HepG2 (cell line): ENCODE measurements around the gene SLC2A4. TPM values are rescaled to one million over a fixed set of nuclear protein-coding genes. Genes with fewer than 3 reads are reported as not detected.

Experiments used
- CBX2 ChIP-seq, 2 experiments: fragments of 200-600 bp in 1 of 2; sonication (generic); formaldehyde crosslinking in 1 of 2; IDR thresholded peaks; 2 replicates each; pipeline versions ENCODE4 v1.7.0 to v1.8.1; 2018 to 2022; ENCODE audit warnings: low read depth in 2 of 2, low read length in 1 of 2, mild to moderate bottlenecking in 1 of 2, missing genetic modification reagents in 1 of 2
- GATA4 ChIP-seq: sonication (generic); IDR thresholded peaks from 2 replicates; pipeline ENCODE4 v1.6.1; 2016; ENCODE audit warnings: antibody characterized with exemption, low read depth, borderline replicate concordance
- KLF16 ChIP-seq, 2 experiments: sonication (generic) in 1 of 2; formaldehyde crosslinking in 1 of 2; IDR thresholded peaks; 2 replicates each; pipeline versions ENCODE4 v1.6.1 to v1.8.0; 2016 to 2023; ENCODE audit warnings: missing genetic modification reagents in 2 of 2, missing compliant biosample characterization in 1 of 2
- MAZ ChIP-seq, 2 experiments: sonication (generic) in 1 of 2; formaldehyde crosslinking in 1 of 2; IDR thresholded peaks; 2 replicates each; pipeline versions ENCODE4 v1.5.0 to v1.6.1; 2012 to 2020; ENCODE audit warnings: low read depth in 2 of 2, mild to moderate bottlenecking in 2 of 2, borderline replicate concordance in 1 of 2, improper control_type of control experiment in 1 of 2, low read length in 1 of 2, missing genetic modification reagents in 1 of 2, moderate library complexity in 1 of 2
- NR2F2 ChIP-seq: IDR thresholded peaks from 2 replicates; pipeline ENCODE4 v1.6.1; 2012; ENCODE audit warnings: low read depth, inconsistent platforms, borderline replicate concordance
- NR2F6 ChIP-seq, 2 experiments: IDR thresholded peaks; 2 replicates each; pipeline ENCODE4 v1.6.1; 2016; ENCODE audit warnings: antibody characterized with exemption in 1 of 2, mild to moderate bottlenecking in 1 of 2
- ZBTB1 ChIP-seq: sonication (generic); formaldehyde crosslinking; IDR thresholded peaks from 2 replicates; pipeline ENCODE4 v1.4.0; 2020; ENCODE audit warnings: missing genetic modification reagents, borderline replicate concordance
- ZC3H13 ChIP-seq: sonication (generic); formaldehyde crosslinking; IDR thresholded peaks from 2 replicates; pipeline ENCODE4 v1.8.1; 2023; ENCODE audit warnings: mild to moderate bottlenecking, missing genetic modification reagents, moderate library complexity
- ZFY ChIP-seq: sonication (generic); formaldehyde crosslinking; IDR thresholded peaks from 2 replicates; pipeline ENCODE4 v1.4.0; 2020; ENCODE audit warnings: missing genetic modification reagents
- ZNF335 ChIP-seq: sonication (generic); formaldehyde crosslinking; IDR thresholded peaks from 2 replicates; pipeline ENCODE4 v1.4.0; 2020; ENCODE audit warnings: missing genetic modification reagents
- ZNF768 ChIP-seq: sonication (generic); formaldehyde crosslinking; IDR thresholded peaks from 2 replicates; pipeline ENCODE4 v1.4.0; 2020; ENCODE audit warnings: missing genetic modification reagents
- polyA plus RNA-seq, 8 experiments: library from polyadenylated mRNA; depleted of rRNA in 3 of 8; stranded (reverse) in 7 of 8; unstranded in 1 of 8; fragments of >200 nt; fragmentation: Illumina TruSeq in 4 of 8; extraction: Trizol in 4 of 8; gene quantifications; 2 replicates each; pipeline versions ENCODE4 v1.2.1 to v1.2.3, GENCODE V29; 2011 to 2016; ENCODE audit warnings: low read depth in 4 of 8, missing spikeins in 1 of 8, mixed read lengths in 1 of 8; ENCODE audit not compliant: insufficient read depth in 1 of 8
- total RNA-seq, 5 experiments: library from RNA; depleted of rRNA; stranded (reverse); fragments of >200 nt; fragmentation: Illumina TruSeq; extraction: Trizol; gene quantifications; 2 replicates each; pipeline ENCODE4 v1.2.3, GENCODE V29; 2016; ENCODE audit warnings: low read depth in 1 of 5
- TF ChIP-seq, protein P1 (sequence below): sonication (generic); formaldehyde crosslinking; conservative IDR thresholded peaks from 2 replicates; pipeline ENCODE4 v1.8.0; 2022; ENCODE audit warnings: mild to moderate bottlenecking, moderate library complexity, missing genetic modification reagents
- TF ChIP-seq, protein P2 (sequence below): sonication (generic); formaldehyde crosslinking; IDR thresholded peaks from 2 replicates; pipeline ENCODE4 v1.4.0; 2020; ENCODE audit warnings: missing genetic modification reagents
- TF ChIP-seq, protein P3 (sequence below): sonication (generic); formaldehyde crosslinking; IDR thresholded peaks from 2 replicates; pipeline ENCODE4 v1.9.0; 2022; ENCODE audit warnings: missing genetic modification reagents, mild to moderate bottlenecking, borderline replicate concordance
- TF ChIP-seq, protein P4 (sequence below): sonication (generic); formaldehyde crosslinking; IDR thresholded peaks from 2 replicates; pipeline ENCODE4 v1.4.0; 2020; ENCODE audit warnings: missing genetic modification reagents, mild to moderate bottlenecking, borderline replicate concordance
- TF ChIP-seq, protein P5 (sequence below): sonication (generic); formaldehyde crosslinking; conservative IDR thresholded peaks from 2 replicates; pipeline ENCODE4 v1.4.0; 2020; ENCODE audit warnings: missing genetic modification reagents

SLC2A4 gene
- total and polyA plus RNA-seq, 2 of the 13 experiments (the other 11 are each of a cell fraction or from before 2014, with no cell fraction given), result 4.9 to 5.8 TPM

DNA sequence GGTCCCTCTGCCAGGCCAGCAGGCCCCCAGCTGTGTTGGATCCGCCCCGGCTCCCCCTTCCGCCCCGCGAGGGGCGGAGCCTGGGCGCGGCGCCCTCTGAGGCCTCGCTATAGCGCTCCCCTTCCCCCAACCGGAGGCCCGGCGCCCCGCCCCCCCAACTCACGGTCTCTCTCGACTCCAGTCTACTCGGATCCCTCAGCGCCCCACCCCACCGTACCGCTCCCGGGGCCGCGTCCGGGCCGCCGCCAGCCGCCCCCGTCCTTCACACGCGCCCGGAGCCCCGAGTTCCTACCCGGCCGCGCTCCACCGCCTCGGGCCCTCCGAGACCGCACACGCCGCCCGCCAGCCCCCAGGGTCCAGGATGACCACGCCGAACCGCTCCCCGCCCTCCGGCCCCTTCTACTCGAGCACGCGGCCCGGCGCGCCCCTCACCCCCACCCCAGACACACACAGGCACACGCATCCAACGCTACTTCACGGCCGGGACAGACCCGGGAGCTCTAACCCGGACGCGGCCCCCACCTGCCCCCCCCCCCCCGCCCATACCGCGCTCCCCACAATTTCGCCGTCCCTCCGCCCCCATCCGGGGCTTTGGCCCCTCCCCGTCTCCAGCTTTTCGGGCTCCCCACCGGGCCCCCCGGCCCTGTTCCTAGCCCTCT is 43.6 kb upstream of the SLC2A4 start (continued):
- TF ChIP-seq KLF16 (CRISPR knock-in tag; IDR thresholded peaks at IDR 0.05) (0 out of 4 replicates have a peak, but pooled peaks of 1 of the 2 experiments have one; percentile 45), ZNF768 (CRISPR knock-in tag) (no peak), MAZ (IDR thresholded peaks at IDR 0.05; ENCODE audit: borderline replicate concordance, low read depth, low read length) (0 out of 2 replicates have a peak, but pooled peaks have one; percentile 57), MAZ (CRISPR knock-in tag; IDR thresholded peaks at IDR 0.05; ENCODE audit: low read depth) (peak; percentile 17; the same call in 1 of the 2 replicates), ZFY (CRISPR knock-in tag) (peak; percentile 64), NR2F6 (IDR thresholded peaks at IDR 0.05) (no peak), NR2F6 (CRISPR knock-in tag; IDR thresholded peaks at IDR 0.05) (no peak), ZBTB1 (CRISPR knock-in tag) (no peak), CBX2 (IDR thresholded peaks at IDR 0.05; ENCODE audit: low read depth, low read length) (no peak), CBX2 (CRISPR knock-in tag; IDR thresholded peaks at IDR 0.05; ENCODE audit: low read depth) (no peak), ZC3H13 (no peak), ZNF335 (CRISPR knock-in tag) (no peak), NR2F2 (no peak), GATA4 (no peak)
- TF ChIP-seq, protein P1, sequence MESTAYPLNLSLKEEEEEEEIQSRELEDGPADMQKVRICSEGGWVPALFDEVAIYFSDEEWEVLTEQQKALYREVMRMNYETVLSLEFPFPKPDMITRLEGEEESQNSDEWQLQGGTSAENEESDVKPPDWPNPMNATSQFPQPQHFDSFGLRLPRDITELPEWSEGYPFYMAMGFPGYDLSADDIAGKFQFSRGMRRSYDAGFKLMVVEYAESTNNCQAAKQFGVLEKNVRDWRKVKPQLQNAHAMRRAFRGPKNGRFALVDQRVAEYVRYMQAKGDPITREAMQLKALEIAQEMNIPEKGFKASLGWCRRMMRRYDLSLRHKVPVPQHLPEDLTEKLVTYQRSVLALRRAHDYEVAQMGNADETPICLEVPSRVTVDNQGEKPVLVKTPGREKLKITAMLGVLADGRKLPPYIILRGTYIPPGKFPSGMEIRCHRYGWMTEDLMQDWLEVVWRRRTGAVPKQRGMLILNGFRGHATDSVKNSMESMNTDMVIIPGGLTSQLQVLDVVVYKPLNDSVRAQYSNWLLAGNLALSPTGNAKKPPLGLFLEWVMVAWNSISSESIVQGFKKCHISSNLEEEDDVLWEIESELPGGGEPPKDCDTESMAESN (CRISPR knock-in tag), result 0 out of 2 replicates have a peak, but pooled peaks have one; percentile 34
- TF ChIP-seq, protein P2, sequence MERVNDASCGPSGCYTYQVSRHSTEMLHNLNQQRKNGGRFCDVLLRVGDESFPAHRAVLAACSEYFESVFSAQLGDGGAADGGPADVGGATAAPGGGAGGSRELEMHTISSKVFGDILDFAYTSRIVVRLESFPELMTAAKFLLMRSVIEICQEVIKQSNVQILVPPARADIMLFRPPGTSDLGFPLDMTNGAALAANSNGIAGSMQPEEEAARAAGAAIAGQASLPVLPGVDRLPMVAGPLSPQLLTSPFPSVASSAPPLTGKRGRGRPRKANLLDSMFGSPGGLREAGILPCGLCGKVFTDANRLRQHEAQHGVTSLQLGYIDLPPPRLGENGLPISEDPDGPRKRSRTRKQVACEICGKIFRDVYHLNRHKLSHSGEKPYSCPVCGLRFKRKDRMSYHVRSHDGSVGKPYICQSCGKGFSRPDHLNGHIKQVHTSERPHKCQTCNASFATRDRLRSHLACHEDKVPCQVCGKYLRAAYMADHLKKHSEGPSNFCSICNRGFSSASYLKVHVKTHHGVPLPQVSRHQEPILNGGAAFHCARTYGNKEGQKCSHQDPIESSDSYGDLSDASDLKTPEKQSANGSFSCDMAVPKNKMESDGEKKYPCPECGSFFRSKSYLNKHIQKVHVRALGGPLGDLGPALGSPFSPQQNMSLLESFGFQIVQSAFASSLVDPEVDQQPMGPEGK, result peak; percentile 88
- TF ChIP-seq, protein P3, sequence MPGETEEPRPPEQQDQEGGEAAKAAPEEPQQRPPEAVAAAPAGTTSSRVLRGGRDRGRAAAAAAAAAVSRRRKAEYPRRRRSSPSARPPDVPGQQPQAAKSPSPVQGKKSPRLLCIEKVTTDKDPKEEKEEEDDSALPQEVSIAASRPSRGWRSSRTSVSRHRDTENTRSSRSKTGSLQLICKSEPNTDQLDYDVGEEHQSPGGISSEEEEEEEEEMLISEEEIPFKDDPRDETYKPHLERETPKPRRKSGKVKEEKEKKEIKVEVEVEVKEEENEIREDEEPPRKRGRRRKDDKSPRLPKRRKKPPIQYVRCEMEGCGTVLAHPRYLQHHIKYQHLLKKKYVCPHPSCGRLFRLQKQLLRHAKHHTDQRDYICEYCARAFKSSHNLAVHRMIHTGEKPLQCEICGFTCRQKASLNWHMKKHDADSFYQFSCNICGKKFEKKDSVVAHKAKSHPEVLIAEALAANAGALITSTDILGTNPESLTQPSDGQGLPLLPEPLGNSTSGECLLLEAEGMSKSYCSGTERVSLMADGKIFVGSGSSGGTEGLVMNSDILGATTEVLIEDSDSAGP (CRISPR knock-in tag), result 0 out of 2 replicates have a peak, but pooled peaks have one; percentile 36
- TF ChIP-seq, protein P4, sequence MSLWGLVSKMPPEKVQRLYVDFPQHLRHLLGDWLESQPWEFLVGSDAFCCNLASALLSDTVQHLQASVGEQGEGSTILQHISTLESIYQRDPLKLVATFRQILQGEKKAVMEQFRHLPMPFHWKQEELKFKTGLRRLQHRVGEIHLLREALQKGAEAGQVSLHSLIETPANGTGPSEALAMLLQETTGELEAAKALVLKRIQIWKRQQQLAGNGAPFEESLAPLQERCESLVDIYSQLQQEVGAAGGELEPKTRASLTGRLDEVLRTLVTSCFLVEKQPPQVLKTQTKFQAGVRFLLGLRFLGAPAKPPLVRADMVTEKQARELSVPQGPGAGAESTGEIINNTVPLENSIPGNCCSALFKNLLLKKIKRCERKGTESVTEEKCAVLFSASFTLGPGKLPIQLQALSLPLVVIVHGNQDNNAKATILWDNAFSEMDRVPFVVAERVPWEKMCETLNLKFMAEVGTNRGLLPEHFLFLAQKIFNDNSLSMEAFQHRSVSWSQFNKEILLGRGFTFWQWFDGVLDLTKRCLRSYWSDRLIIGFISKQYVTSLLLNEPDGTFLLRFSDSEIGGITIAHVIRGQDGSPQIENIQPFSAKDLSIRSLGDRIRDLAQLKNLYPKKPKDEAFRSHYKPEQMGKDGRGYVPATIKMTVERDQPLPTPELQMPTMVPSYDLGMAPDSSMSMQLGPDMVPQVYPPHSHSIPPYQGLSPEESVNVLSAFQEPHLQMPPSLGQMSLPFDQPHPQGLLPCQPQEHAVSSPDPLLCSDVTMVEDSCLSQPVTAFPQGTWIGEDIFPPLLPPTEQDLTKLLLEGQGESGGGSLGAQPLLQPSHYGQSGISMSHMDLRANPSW (CRISPR knock-in tag), result no peak
- TF ChIP-seq, protein P5, sequence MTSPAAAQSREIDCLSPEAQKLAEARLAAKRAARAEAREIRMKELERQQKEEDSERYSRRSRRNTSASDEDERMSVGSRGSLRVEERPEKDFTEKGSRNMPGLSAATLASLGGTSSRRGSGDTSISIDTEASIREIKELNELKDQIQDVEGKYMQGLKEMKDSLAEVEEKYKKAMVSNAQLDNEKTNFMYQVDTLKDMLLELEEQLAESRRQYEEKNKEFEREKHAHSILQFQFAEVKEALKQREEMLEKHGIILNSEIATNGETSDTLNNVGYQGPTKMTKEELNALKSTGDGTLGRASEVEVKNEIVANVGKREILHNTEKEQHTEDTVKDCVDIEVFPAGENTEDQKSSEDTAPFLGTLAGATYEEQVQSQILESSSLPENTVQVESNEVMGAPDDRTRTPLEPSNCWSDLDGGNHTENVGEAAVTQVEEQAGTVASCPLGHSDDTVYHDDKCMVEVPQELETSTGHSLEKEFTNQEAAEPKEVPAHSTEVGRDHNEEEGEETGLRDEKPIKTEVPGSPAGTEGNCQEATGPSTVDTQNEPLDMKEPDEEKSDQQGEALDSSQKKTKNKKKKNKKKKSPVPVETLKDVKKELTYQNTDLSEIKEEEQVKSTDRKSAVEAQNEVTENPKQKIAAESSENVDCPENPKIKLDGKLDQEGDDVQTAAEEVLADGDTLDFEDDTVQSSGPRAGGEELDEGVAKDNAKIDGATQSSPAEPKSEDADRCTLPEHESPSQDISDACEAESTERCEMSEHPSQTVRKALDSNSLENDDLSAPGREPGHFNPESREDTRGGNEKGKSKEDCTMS, result no peak
